ENCODE measurements around the gene EXOC3.

The EXOC3 gene

DNA sequence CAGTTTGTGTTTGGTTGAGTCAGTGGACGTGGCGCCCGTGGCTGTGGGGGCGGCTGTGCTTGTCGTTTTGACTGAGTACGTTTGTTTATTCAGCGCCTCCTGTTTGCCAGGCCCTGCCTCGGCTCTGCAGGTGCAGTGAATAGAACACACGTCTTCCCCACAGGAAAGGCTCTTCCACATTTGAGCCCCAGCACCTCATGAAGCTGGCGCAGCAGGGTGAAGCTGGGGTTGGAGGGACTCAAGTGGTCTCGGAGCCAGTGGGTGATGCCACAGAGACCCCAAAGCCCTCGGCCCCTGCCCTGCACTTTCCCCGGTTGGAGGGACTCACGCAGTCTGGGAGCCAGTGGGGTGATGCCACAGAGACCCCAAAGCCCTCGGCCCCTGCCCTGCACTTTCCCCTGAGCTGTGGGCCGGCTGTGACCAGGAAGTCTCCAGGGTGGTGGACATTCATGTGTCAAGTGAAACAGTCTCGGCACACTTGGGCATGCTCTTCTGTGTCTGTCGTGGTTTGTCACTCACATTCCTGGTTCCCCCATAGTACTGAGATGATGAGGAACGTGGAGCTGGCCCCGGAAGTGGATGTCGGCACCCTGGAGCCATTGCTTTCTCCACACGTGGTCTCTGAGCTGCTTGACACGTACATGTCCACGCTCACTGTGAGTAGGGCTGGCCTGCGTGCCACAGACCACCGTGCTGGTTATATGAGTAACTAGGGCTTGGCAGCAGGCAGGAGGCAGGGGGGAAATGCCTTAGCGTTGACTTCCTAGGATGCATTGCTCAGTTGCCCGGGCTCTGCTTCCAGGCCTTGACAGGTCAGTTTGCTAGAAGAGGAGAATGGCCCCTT is 13.6 kb downstream of the EXOC3 start:
- DNase-seq (ENCODE audit: low read depth in 2 of 2), result no peak

DNA sequence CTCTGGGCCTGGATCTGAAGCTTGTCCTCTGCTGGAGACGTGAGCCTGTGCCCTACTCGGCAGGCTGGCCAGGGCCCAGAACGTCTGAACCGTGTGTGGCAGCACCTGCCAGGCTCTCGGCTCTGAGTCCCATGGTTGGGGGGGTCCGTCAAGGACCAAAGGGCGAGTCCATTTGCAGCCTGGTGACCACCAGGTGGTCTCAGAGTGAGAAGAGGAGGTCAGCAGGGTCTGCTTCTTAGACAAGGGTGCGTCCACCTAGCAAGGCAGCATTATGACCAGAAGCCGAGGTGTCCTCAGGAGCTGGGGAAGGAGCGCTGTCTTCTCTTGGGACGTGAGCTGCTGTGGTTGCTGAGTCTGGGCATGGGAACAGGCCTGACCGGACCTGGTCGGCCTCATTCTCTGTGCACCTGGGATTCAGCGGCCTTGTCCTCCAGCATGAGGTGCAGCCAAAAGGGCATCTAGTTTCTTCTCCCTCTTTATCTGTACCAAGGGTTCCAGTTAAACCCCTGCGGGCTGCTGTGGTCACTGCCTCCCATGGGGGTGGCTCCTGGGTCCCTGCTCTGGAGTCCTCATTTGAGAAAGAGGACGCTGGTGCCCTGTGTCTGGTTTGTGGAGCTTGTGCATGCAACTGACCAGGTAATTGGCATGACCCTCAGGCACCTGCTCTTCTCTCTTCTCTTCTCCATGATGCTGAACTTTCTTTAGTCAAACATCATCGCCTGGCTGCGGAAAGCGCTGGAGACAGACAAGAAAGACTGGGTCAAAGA is 14.4 kb downstream of the EXOC3 start:
- no peak for DNase-seq (ENCODE audit: low read depth in 2 of 2)

DNA sequence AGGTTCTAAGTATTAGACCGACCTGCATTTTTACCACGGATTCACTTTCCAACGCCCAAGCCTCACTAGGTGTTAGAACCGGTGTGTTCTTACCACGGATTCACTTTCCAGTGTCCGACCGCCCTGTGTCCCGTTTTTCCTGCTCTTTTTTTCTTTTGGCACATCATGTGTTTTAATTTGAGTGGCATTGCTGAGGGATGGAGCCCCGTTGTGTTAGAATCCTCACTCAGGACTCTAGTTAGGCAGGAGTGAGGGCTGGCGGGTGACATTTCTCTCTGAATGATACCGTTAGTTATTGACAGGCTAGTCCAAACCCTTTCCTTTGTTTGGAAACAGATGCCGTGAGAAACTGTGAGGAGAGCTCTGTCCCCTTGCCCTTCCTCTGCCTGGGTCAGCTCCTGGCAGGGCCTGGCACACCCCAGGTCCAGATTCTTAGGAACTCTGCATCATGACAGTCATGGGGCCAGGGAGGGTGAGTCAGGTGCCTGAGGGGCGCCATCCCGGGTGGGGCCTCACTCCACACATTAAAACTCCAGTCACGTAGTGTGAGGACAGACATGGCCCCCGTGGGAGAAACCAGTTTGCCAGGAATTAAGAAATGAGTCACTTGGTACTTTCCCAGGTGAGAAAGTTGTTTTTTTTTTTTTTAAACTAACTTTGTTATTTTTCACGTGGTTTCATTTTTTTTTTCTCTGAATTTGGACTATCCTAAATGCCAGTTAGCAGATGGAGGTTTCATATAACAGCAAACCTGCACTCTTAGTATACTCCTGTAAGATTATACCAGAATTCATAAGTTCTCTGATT is 15.8 kb downstream of the EXOC3 start:
- no peak for DNase-seq (ENCODE audit: low read depth in 2 of 2)

DNA sequence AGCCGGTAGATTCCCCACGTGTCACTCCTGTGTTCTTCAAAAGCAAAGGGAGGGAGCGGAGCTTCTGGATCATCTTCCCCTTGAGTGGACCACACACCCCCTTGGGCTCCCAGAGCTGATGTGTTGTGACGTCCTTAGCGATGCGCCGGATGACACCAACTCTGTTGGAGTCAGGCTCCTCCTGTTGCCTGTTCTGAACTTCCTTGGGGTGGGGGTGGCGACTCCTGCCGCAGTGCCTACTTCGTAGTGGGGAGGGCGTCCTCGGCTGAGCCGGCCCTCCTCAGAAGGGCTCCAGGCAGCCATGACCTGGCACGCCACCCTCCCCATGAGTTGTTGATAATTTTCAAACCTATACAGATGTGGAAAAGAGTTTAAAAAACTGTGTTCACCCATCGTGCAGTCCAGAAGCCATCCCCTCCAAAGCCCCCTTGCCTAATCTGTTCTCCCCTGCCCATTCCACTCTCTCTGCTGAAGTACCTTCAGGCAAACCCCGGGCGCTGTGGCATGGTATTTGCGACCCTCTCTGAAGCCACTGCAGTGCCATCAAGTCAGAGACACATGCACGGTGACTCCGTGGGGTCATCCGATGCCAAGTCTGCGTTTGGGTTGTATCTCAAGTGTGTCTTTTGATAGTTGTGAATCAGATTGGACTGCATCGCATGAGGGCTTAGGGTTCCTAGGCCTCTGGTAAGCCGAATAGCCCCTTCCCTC is 16.7 kb downstream of the EXOC3 start:
- no peak for DNase-seq (ENCODE audit: low read depth in 2 of 2)

DNA sequence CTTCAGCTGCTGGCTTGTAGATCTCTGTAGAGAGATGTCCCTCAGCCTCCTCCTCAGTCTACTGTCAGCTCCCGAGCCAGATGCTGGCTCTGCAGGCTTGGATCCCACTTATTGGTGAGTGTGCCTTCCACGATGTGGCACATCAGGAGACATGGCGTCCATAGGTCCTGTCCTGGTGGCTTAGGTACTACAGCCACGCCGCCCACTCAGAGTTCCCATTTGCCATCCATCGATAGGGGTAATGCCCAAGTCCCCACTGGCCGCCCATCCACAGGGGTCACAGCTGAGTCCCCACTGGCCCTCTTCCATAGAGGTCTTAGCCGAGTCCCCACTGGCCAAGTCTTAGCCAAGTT is 17.3 kb downstream of the EXOC3 start:
- no peak for DNase-seq (ENCODE audit: low read depth in 2 of 2)

DNA sequence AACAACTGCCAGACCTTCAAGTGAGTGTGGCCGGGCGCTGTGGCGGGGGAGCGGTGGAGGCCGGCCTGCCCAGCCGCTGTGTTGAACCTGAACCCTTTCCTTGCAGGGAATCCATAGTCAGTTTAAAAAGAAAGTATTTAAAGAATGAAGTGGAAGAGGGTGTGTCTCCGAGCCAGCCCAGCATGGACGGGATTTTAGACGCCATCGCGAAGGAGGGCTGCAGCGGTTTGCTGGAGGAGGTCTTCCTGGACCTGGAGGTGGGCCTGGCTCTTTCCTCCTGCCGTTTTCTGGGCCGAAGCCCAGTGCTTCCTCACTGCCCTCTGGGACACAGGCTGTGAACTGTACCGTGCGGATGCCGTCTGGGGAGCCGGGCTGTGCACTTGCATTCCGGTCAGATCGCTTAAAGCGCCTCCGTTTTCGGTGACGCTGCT is 19.1 kb downstream of the EXOC3 start:
- DNase-seq (ENCODE audit: low read depth in 2 of 2), result no peak

DNA sequence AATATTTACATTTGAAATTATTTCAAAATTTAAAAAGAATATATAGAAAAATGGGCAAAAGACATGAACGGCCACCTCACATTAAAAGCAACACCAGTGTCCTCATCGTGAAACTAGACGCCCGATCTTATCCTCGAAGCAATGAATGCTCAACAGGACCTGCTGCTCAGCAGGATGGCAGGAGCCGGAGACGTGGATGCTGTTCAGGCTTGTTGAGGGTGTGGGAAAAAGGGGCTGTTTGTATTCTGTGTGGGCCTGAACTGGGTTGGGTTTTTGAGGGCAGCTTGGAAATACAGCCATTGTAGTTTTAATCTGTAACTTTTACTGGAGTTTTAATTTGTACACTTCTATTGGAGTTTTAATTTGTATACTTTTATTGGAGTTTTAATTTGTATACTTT is 20.3 kb downstream of the EXOC3 start:
- DNase-seq (ENCODE audit: low read depth in 2 of 2), result no peak

DNA sequence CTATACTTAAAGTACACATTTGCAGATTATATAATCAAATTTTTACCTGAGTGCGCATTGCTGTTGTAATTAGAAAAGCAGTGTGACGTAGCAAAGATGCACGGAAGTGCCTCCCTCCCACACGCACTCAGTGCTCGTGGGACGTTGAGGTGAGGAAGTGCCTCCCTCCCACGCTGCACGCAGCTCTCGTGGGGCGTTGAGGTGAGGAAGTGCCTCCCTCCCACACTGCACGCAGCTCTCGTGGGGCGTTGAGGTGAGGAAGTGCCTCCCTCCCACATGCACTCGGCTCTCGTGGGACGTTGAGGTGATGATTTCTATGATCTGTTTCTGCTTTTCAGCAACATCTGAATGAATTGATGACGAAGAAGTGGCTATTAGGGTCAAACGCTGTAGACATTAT is 21.0 kb downstream of the EXOC3 start:
- no peak for DNase-seq (ENCODE audit: low read depth in 2 of 2)

DNA sequence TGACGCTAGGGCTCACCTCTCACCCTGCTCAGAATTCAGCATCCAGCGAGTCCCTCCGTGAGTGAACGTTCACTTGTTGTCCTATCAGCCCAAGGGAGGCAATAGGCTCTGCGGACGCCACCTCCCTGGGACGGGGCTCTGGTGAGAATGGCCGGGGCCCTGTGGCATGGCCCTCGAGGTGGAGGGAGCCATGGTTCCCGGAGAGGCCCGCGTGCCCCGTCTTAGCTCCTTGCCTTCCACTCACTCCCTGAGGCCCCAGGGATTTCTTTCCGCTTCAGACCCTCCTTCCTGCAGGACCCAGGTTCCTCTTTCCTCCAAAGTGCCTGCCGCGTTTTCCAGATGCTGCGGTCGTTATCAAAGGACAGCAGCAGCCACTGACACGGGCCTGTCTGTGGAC is 21.5 kb downstream of the EXOC3 start:
- no peak for DNase-seq (ENCODE audit: low read depth in 2 of 2)

DNA sequence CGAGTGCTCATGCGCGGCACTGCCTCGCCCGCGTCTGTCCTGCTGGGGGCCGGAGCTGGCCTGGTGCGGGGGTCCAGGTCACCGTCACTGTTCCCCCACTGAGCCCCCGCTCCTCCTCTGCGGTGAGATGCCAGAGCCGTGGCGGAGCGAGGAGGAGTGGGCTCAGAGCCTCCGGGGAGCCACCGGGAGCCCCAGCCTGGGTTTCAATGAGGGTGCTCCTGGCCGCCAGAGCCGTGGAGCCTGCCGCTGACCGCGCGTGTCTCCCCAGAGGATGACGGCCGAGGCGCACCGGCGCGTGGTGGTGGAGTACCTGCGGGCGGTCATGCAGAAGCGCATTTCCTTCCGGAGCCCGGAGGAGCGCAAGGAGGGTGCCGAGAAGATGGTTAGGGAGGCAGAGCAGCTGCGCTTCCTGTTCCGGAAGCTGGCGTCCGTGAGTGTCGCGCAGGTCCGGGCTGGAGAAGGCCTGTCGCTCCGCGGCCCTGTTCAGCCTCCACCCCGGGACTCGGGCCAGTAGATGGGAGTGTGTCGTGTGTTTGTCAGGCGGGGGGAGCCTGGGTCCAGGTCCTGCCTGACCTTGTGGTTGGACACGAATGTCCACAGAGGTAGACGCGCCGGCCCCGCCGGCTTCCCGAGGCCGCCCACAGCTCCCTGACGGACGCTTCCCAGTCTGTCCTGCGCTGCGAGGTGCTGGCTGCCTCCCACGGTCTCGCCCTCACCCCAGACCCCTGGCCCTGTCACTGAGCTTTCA is 22.0 kb downstream of the EXOC3 start:
- DNase-seq (ENCODE audit: low read depth in 2 of 2), result no peak

DNA sequence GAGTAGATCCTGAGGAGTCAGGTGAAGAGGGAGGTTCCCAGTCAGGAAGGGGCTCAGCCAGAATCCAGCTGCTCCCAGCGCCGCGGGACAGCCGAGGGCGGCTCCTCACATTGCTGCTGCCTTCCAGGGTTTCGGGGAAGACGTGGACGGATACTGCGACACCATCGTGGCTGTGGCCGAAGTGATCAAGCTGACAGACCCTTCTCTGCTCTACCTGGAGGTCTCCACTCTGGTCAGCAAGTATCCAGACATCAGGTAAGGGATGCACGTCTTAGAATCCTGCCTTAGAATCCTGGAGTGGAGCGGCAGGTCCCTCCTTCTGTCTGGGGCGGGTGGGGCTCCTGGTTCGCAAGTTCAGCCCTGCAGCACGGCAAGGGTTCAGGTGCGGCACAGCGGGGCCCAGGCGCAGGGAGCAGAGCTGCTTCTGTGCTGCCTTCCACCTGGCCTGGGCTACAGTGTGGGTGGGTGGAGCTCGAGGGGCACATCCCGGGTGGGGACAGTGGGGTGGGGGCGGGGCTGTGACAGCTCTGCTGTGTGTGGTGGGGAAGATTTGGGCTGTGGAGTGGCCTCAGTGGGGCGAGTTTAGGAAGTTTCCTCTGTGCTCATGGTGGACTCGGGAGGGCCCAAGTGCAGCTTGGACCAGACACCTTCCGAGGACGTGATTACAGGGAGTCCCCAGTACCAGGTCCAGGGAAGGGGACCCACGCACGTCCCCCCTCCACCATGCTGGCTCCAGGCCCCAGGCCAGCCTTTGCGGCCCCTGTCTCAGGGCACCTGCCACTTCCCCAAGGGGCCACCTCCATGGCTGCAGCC is 22.8 kb downstream of the EXOC3 start:
- no peak for DNase-seq (ENCODE audit: low read depth in 2 of 2)

DNA sequence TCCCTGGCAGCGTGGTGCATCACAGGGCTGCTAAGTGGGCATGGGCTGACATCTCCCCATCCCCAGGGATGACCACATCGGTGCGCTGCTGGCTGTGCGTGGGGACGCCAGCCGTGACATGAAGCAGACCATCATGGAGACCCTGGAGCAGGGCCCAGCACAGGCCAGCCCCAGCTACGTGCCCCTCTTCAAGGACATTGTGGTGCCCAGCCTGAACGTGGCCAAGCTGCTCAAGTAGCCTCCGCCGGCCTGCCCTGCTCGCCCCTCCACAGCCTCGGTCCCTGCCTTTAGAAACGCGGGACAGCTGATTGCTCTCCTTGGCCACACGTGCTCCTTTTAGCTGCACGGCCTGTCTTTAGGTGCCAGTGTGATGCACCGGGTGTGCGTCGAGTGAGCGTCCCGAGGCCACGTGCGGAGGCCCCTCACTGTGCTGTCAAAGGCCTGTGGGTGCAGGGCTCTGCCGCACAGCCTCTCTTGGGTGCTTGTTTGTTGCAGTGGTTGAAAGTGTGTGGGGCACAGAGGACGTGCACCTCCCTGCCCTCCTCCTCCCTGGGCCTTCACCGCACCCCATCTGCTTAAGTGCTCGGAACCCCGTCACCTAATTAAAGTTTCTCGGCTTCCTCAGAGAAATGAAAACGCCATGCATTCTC is 23.8 kb downstream of the EXOC3 start:
- no peak for DNase-seq (ENCODE audit: low read depth in 2 of 2)

DNA sequence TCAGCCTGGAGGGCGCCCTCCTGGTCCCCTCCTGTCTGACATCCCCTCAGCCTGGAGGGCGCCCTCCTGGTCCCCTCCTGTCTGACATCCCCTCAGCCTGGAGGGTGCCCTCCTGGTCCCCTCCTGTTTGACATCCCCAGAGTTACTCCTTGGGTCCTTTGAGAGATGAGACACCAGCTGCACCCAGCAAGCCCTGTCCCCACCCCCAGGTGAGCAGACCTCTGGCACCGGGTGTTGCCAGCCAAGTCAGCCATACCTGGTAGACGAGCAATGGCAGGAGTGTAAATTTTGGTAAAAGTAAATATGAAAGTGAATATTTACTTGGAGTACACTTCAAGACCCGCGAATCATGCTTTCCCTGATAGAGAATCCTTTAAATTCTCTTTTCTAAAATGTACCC is 25.4 kb downstream of the EXOC3 start:
- no peak for DNase-seq (ENCODE audit: low read depth in 2 of 2)

DNA sequence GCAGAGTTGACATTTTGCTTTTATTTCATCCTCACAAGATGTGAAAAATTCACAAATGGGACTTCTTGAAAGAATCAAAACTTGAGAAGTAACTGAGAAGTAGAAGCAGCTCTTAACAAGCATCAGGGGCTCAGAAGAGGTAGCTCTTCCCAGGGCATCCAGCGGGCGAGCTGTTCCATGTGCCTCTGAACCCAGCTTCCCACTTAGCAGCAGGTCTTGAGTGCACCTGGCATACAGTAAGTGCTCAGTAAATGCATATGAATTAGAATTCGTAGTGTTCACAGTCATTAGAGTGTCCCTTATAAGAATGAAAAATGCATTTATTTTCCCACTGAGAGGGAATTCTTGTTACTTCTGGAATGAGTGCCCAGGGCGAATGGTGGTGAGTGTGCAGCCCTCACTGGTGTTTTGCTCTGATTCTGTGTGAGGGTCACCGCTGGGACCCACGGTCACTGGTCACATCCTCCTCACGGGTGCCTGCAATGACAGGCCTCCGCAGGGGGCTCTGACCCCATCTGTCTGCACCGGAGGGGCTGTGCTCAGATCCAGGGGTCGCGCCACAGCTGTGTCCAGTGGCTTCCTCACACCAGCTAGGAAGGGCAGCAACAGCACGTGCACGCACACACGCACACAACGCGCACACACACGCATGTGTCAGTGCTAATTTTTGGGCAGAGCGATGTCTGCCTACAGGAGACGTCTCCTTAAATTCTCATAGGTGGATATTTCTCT is 26.9 kb downstream of the EXOC3 start:
- DNase-seq (ENCODE audit: low read depth in 2 of 2), result no peak

DNA sequence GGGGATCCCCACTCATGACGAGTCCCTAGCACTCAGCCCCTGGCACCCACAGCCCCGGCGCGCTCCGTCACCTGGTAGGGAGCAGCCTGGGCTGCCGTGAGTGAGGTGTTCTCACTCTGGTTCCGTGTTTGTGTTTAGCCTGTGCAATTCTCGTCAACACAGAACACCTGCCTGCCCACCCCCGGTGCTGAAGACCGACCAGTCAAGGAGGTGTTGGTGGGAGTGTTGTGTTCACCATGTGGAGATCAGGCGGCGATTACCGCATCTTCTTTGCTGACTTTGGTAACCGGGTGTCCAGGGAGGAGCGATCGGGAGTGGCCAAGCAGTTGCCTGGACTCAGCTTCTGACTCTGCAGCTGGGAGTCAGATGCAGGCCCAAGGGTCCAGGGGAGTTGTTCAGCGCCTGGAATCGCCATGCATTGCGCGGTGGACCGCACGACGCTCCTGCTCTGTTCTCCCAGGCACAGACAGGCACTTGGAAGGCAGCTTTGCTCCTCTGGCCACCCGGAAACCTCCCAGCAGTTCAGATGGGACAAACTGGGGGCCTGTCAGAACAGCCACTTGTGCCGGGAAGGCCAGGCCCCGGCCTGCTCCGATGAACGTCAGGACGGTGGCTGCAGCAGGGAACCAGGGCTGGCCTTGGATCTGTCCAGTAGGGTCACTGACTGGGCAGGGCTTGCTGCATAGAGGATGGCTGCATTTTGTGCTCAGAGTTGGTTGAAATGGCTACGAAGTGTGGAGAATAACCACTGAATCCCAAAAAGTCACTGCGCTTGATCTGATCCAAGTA is 28.2 kb downstream of the EXOC3 start:
- DNase-seq (ENCODE audit: low read depth in 2 of 2), result no peak

DNA sequence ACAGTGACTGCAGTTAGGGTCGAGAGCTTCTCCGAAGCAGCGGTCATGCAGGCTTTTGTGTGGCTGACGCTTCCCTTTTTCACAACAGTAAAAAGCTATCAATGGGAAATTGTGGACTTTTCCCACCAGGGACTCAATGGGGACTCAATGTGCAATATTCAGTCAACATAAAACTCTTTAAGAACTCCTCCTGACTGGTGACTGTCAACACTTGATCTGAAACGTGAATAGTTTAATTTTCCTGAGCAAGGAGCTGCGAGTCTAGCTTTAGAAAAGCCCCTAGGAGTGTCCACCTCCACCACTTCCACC is 28.7 kb downstream of the EXOC3 start:
- no peak for DNase-seq (ENCODE audit: low read depth in 2 of 2)

DNA sequence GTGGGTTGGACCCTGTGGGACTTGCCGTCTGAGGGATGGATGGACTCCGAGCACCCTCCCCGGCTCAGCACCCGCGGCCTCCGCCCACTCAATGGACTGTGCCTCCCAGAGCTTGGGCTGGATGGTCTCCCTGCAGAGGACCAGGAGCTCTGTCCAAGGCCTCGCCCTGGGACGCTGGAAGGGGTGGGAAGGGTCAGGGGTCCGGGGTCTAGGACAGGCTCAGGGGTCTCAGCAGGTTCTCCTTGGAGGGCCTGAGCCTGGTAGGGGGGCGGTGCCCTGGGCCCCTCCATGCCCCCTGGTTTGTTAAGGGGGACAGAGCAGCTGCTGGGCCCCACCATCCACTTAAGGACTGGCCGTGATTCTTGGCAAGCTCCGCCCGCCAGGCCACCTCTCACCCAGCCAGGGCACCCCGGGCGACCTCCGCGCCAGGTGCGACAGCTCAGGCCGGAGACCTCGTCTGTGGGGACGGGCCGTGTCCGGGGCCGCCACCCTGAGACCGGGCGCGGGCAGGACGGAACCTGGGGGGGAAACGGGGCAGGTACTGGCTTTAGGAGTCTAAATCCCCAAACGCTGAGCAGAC is 29.2 kb downstream of the EXOC3 start:
- no peak for DNase-seq (ENCODE audit: low read depth in 2 of 2)
